Gastrocnemius medialis (tissue), 4 donors: ENCODE measurements around the gene HIVEP2. TPM values are rescaled to one million over a fixed set of nuclear protein-coding genes. Genes with fewer than 3 reads are reported as not detected.

Experiments
- ATAC-seq, 2 donors: fragments of 150-250 bp; one replicate each; pipeline ENCODE4 v1.9.1; 2016
- DNase-seq, 2 donors: peaks; one replicate each; pipeline ENCODE4 v3.0.0-alpha.2; 2019
- H3K27ac ChIP-seq, 4 donors: fragments of 200-600 bp; sonication (generic); 1 replicate in 1 of 4; 2 replicates in 3 of 4; pipeline ENCODE4 v1.5.1; 2016 to 2018; ENCODE audit warnings: mild to moderate bottlenecking in 2 of 4, moderate library complexity in 1 of 4
- H3K27me3 ChIP-seq, 3 donors: fragments of 200-600 bp; sonication (generic) in 2 of 3; 1 replicate in 1 of 3; 2 replicates in 2 of 3; pipeline versions ENCODE4 v1.5.1 to v1.6.0; 2016 to 2019; ENCODE audit warnings: mild to moderate bottlenecking in 1 of 3, moderate library complexity in 1 of 3
- H3K36me3 ChIP-seq, 2 donors: fragments of 200-600 bp; sonication (generic) in 1 of 2; one replicate each; pipeline ENCODE4 v1.5.1; 2017 to 2018
- H3K4me1 ChIP-seq, 2 donors: fragments of 200-600 bp; sonication (generic) in 1 of 2; one replicate each; pipeline ENCODE4 v1.5.1; 2016 to 2017; ENCODE audit warnings: mild to moderate bottlenecking in 2 of 2
- H3K4me3 ChIP-seq, 4 donors: fragments of 200-600 bp; sonication (generic) in 3 of 4; 1 replicate in 1 of 4; 2 replicates in 3 of 4; pipeline ENCODE4 v1.5.1; 2016 to 2019; ENCODE audit warnings: mild to moderate bottlenecking in 2 of 4
- H3K9me3 ChIP-seq, 3 donors: fragments of 200-600 bp; sonication (generic) in 2 of 3; 1 replicate in 1 of 3; 2 replicates in 2 of 3; pipeline ENCODE4 v1.5.1; 2016 to 2019
- CTCF ChIP-seq, 5 experiments: fragments of 450-650 bp in 3 of 5; fragments of 200-600 bp in 2 of 5; sonication (generic) in 2 of 5; IDR thresholded peaks in 4 of 5; conservative IDR thresholded peaks in 1 of 5; 1 replicate in 4 of 5; 2 replicates in 1 of 5; pipeline ENCODE4 v1.5.1; 2016 to 2019; ENCODE audit warnings: antibody characterized with exemption in 5 of 5, mild to moderate bottlenecking in 3 of 5, moderate library complexity in 3 of 5
- POLR2A ChIP-seq, 2 donors: fragments of 450-650 bp; IDR thresholded peaks; one replicate each; pipeline ENCODE4 v1.6.1; 2017; ENCODE audit warnings: antibody characterized with exemption in 2 of 2, mild to moderate bottlenecking in 2 of 2, moderate library complexity in 2 of 2
- in situ Hi-C, 4 donors: fragments of 200-750 bp; cut with MboI; loops; one replicate each; pipeline versions ENCODE4 v1.15.0 to v1.8.0; 2017; ENCODE audit warnings: low sequenced_read_pairs in 4 of 4
- intact Hi-C: fragments of 100-400 bp; cut with DNase I; formaldehyde crosslinking; loops from one replicate; pipeline ENCODE4 v1.15.1; 2023; ENCODE audit warnings: low total_unique reads
- total RNA-seq, 4 donors: library from RNA; depleted of rRNA; stranded (reverse); fragments of >200 nt; gene quantifications; one replicate each; pipeline versions ENCODE4 v1.1.0 to v1.2.3, GENCODE V29; 2016

The HIVEP2 gene
- total RNA-seq, 4 donors from 2014 or later, result 15.9 to 29.4 (median 25.3) TPM

GRCh38 chr6:142953373-142954273 lies 8.6 kb upstream of the HIVEP2 start:
- Histone ChIP-seq H3K9me3 (no peaks in the 10 kb centered on the region), H3K36me3 (no peaks in the 10 kb centered on the region), H3K27me3 (no peaks in the 10 kb centered on the region), H3K27ac (no peak overlapping the region), H3K4me1 (no peaks in the 10 kb centered on the region), H3K4me3 (no peak overlapping the region)
- ATAC-seq (no peak), DNase-seq (no peak)
- no peak for TF ChIP-seq POLR2A (IDR thresholded peaks at IDR 0.05)
- TF ChIP-seq CTCF (IDR thresholded peaks at IDR 0.05 in 4 of 5, conservative IDR thresholded peaks at IDR 0.05 in 1 of 5), result no peak
- intact Hi-C loops (no loop called here), in situ Hi-C loops (loop anchor here in 3 of 4 donors (5.0 to 10.0 kb wide), 2 partner anchors 104 to 259 kb away; no protein-coding TSS in a partner anchor)

- H3K4me1 ChIP-seq, result peaks cover 4 to 5% of the 10 kb centered on the region in 2 donors
- no peaks in the 10 kb centered on the region for H3K9me3 ChIP-seq
- H3K4me3 ChIP-seq, result no peak overlapping the region
- intact Hi-C loops, result no loop called here
- H3K27ac ChIP-seq, result no peak overlapping the region
- in situ Hi-C loops, result loop anchor here in 3 of 4 donors (5.0 to 10.0 kb wide), 2 partner anchors 105 to 258 kb away; no protein-coding TSS in a partner anchor
- no peaks in the 10 kb centered on the region for H3K36me3 ChIP-seq
- ATAC-seq (no peak), DNase-seq (no peak)
- TF ChIP-seq POLR2A (IDR thresholded peaks at IDR 0.05) (no peak), CTCF (IDR thresholded peaks at IDR 0.05 in 4 of 5, conservative IDR thresholded peaks at IDR 0.05 in 1 of 5) (no peak)
- H3K27me3 ChIP-seq, result no peaks in the 10 kb centered on the region
Observed at GRCh38 chr6:142952614-142953013, 7.6 kb upstream of the HIVEP2 start.

- no peaks in the 10 kb centered on the region for H3K36me3 ChIP-seq
- H3K9me3 ChIP-seq, result no peaks in the 10 kb centered on the region
- H3K4me1 ChIP-seq, result peaks cover 4 to 5% of the 10 kb centered on the region in 2 donors
- H3K4me3 ChIP-seq, result no peak overlapping the region
- intact Hi-C loops (no loop called here), in situ Hi-C loops (loop anchor here in 3 of 4 donors (5.0 to 10.0 kb wide), 2 partner anchors 107 to 255 kb away; no protein-coding TSS in a partner anchor)
- ATAC-seq (no peak), DNase-seq (no peak)
- H3K27me3 ChIP-seq, result no peaks in the 10 kb centered on the region
- H3K27ac ChIP-seq, result no peak overlapping the region
- no peak for TF ChIP-seq CTCF (IDR thresholded peaks at IDR 0.05 in 4 of 5, conservative IDR thresholded peaks at IDR 0.05 in 1 of 5)
- TF ChIP-seq POLR2A (IDR thresholded peaks at IDR 0.05), result no peak
Observed at GRCh38 chr6:142950291-142950690, 5.3 kb upstream of the HIVEP2 start.

GRCh38 chr6:142947714-142948480 lies 2.9 kb upstream of the HIVEP2 start:
- in situ Hi-C loops, result loop anchor here in 2 of 4 donors (10.0 to 25.0 kb wide), 4 partner anchors 53 to 111 kb away; no protein-coding TSS in a partner anchor
- H3K4me1 ChIP-seq, result peaks cover 14 to 17% of the 10 kb centered on the region in 2 donors
- peak overlapping the region; percentile 94 to 100 (median 98) for H3K27ac ChIP-seq
- DNase-seq, result no peak
- no peaks in the 10 kb centered on the region for H3K36me3 ChIP-seq
- no peak for TF ChIP-seq CTCF (IDR thresholded peaks at IDR 0.05 in 4 of 5, conservative IDR thresholded peaks at IDR 0.05 in 1 of 5)
- no peak for TF ChIP-seq POLR2A (IDR thresholded peaks at IDR 0.05)
- peak overlapping the region; percentile 82 to 98 (median 88) for H3K4me3 ChIP-seq
- H3K27me3 ChIP-seq, result no peaks in the 10 kb centered on the region
- no peaks in the 10 kb centered on the region for H3K9me3 ChIP-seq
- ATAC-seq, result no peak
- intact Hi-C loops, result loop anchor here (2.0 to 5.0 kb wide), 2 partner anchors 126 to 201 kb away; no protein-coding TSS in a partner anchor
